HG02610 (cell line): ENCODE results near the gene MTHFS.

Experiments
- ATAC-seq: cut with Tn5 transposase; IDR thresholded peaks from one replicate; pipeline ENCODE4 v1.9.1; 2021; ENCODE audit warnings: mild to moderate bottlenecking, moderate library complexity; ENCODE audit not compliant: unreplicated experiment

Gene MTHFS

DNA sequence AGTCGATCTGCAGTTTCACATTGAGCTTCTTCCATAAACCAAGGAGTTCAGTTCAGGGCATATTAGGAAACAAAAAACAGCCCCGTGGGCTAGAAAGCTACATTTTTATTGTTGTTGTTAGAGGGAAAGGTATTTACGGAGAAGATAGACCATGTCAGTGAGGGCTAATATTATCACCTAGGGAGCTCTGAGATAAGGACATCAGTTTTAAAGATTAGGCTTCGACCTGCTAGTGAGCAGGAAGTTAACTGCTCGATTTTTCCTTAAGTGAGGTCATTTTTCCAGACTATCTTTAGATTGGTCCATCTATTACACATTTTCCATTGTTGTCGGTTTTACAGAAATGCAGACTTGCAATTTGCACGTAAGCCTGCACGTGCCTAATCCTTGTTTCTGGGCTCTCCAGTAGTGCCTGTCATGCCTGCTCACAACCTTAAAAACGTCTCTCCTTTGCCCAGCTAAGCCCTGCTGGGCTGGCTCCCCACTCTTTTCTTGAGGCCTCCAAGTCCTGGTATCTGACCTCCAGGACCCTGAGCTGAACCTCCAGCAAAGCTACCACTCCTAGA lies 72.6 kb downstream of the MTHFS start:
- no peak for ATAC-seq

DNA sequence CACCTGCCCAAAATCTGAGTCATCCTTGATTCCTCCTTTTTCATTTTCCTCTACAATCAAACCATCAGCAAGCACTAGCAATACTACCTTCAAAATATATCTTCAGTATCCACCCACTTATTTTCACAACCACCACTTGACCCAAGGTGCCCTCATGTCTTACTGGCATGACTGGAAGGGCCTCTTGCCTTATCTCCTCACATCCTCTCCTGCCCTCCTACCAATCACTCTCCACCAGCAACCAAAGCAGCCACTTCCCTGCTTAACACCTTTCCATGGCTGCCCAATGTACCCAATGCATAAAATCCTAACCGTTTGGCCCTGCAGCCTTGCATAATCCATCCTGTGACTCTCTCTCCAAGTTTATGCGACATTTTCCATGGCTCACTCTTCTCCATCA lies 76.0 kb downstream of the MTHFS start:
- ATAC-seq, result no peak

DNA sequence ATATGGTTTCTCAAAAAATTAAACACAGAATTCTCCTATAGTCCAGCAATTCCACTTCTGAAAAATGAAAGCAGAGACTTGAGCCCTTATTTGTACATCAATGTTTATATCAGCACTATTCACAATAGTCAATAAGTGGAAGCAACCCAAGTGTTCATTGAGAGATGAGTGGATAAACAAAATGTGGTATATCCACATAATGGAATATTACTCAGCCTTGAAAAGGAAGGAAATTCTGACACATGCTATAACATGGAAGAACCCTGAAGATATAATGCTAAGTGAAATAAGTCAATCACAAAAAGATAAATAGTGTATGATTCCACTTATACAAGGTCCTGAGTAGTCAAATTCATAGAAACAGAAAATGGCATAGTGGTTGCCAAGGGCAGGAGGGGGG lies 76.6 kb downstream of the MTHFS start:
- ATAC-seq, result no peak

DNA sequence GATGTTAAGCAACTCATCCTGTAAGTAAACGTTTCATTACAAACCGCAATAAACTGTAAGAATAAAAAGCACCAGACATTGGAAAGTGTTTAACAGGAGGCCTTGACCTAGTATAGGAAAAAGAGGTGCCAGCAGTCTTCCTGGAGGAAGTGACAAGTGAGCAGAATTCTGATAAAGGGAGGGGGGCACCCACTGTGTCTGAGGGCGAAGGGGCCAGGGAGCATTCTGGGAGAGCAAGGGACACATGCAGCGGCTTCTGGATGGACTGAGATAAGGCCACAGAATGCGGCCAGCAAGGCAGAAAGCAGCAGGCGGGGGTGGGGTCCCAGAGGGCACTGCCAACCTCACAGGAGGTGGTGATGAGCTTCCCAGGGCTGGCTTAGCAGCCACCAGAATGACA lies 80.2 kb downstream of the MTHFS start:
- no peak for ATAC-seq

DNA sequence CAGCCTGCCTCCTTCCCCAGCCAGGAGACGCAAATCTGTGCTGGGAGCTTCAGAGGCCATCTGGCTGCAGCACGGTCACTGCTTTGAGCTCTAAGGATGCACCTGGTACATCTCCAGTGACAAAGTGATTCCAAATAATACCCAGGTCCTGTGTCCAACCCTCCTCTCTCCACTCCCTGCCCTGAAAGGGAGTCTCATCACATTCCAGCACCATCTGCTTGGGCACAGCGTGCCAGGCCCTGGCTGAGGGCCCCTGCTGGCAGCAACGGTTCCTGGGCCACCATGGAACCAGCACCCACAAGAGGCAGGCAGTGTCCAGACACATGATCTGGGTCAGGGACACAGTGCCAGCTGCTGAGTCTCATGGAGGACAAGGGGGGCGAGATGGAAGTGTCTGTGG lies 81.3 kb downstream of the MTHFS start:
- no peak for ATAC-seq

GRCh38 chr15:79812541-79812940 lies 84.3 kb downstream of the MTHFS start:
- no peak for ATAC-seq

GRCh38 chr15:79811406-79812405 lies 85.1 kb downstream of the MTHFS start:
- ATAC-seq, result no peak

GRCh38 chr15:79804838-79805237 lies 92.0 kb downstream of the MTHFS start:
- ATAC-seq, result no peak

- ATAC-seq, result no peak
Measured at GRCh38 chr15:79798311-79798710, 98.5 kb downstream of the MTHFS start.
